IPS-18a (cell line): ENCODE results near the gene RAI1.

Experiments
- H3K27ac ChIP-seq: one replicate; pipeline ENCODE4 v1.5.1; 2013; ENCODE audit warnings: low read length
- H3K27me3 ChIP-seq: one replicate; pipeline ENCODE4 v1.6.1; 2013; ENCODE audit warnings: mild to moderate bottlenecking, low read length; ENCODE audit not compliant: control insufficient read depth, insufficient read depth
- H3K36me3 ChIP-seq: one replicate; pipeline ENCODE4 v1.6.1; 2013; ENCODE audit warnings: low read depth, low read length; ENCODE audit not compliant: control insufficient read depth
- H3K4me1 ChIP-seq: one replicate; pipeline ENCODE4 v1.6.1; 2013; ENCODE audit warnings: low read depth, low read length; ENCODE audit not compliant: control insufficient read depth
- H3K4me3 ChIP-seq: one replicate; pipeline ENCODE4 v1.5.1; 2013; ENCODE audit warnings: low read length
- H3K9ac ChIP-seq: one replicate; pipeline ENCODE4 v1.6.1; 2013; ENCODE audit warnings: mild to moderate bottlenecking, low read length, moderate library complexity
- H3K9me3 ChIP-seq: one replicate; pipeline ENCODE4 v1.6.1; 2013; ENCODE audit warnings: low read depth, low read length; ENCODE audit not compliant: control insufficient read depth

RAI1 gene

GRCh38 chr17:17744116-17744515, 62.9 kb downstream of the RAI1 start:
- H3K9me3 ChIP-seq, result no peaks in the 10 kb centered on the region

DNA sequence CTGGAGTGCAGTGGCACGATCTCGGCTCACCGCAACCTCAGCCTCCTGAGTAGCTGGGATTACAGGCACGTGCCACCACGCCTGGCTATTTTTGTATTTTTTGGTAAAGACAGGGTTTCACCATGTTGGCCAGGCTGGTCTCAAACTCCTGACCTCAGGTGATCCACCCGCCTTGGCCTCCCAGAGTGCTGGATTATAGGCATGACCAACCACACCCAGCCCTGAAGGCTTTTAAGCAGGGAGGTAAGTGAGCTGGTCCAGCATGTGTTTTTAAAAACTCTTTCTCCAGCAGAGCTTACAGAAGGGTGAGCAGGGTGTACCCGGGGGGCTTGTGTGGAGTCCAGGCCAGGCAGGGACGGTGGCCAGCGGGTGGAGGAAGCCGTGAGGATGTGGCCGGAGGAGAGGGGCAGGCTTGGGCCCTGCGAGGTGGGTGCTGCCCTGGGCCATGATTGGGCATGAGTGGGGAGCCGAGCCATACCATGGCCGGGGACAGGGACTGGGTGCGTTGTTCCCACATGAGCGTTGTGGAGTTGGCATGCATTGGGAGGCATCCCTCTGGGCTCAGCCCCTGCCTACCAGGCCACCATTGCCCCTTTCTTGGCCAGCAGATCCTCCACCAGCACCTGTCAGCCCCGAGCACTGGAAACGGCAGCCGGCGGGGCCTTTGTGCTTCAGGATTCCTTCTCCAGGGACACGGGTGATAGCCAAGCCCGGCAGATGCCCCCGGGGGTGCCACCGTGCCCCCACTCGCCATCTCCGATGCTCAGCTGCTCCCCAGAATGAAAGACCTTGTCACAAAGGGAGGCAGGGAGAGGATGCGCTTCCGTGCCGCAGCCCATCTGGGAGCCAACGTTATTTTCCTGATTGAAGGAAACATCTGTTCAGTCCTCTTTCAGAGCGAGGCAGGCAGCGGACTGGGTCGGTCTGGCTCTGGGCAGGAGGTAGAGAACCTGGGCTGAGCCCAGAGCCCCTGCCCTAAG, 64.5 kb downstream of the RAI1 start:
- H3K27ac ChIP-seq, result no peak overlapping the region
- no peaks in the 10 kb centered on the region for H3K36me3 ChIP-seq
- no peak overlapping the region for H3K9ac ChIP-seq
- H3K4me1 ChIP-seq, result peaks cover 23% of the 10 kb centered on the region
- H3K27me3 ChIP-seq, result peaks cover 11% of the 10 kb centered on the region
- no peak overlapping the region for H3K4me3 ChIP-seq
- H3K9me3 ChIP-seq, result no peaks in the 10 kb centered on the region

More at GRCh38 chr17:17744116-17744515, 62.9 kb downstream of the RAI1 start:
- Histone ChIP-seq H3K36me3 (no peaks in the 10 kb centered on the region), H3K4me3 (no peak overlapping the region), H3K27me3 (peaks cover 15% of the 10 kb centered on the region), H3K27ac (no peak overlapping the region), H3K4me1 (peaks cover 15% of the 10 kb centered on the region), H3K9ac (no peak overlapping the region)

GRCh38 chr17:17748179-17748578, 66.9 kb downstream of the RAI1 start:
- no peak overlapping the region for H3K9ac ChIP-seq

GRCh38 chr17:17748604-17749003, 67.3 kb downstream of the RAI1 start:
- Histone ChIP-seq H3K9ac (no peak overlapping the region), H3K4me1 (peaks cover 23% of the 10 kb centered on the region), H3K27me3 (no peaks in the 10 kb centered on the region), H3K36me3 (no peaks in the 10 kb centered on the region), H3K4me3 (no peak overlapping the region), H3K9me3 (no peaks in the 10 kb centered on the region), H3K27ac (no peak overlapping the region)

More at GRCh38 chr17:17748179-17748578, 66.9 kb downstream of the RAI1 start:
- Histone ChIP-seq H3K4me1 (peaks cover 19% of the 10 kb centered on the region), H3K9me3 (no peaks in the 10 kb centered on the region), H3K27me3 (no peaks in the 10 kb centered on the region), H3K36me3 (no peaks in the 10 kb centered on the region), H3K27ac (no peak overlapping the region), H3K4me3 (no peak overlapping the region)

DNA sequence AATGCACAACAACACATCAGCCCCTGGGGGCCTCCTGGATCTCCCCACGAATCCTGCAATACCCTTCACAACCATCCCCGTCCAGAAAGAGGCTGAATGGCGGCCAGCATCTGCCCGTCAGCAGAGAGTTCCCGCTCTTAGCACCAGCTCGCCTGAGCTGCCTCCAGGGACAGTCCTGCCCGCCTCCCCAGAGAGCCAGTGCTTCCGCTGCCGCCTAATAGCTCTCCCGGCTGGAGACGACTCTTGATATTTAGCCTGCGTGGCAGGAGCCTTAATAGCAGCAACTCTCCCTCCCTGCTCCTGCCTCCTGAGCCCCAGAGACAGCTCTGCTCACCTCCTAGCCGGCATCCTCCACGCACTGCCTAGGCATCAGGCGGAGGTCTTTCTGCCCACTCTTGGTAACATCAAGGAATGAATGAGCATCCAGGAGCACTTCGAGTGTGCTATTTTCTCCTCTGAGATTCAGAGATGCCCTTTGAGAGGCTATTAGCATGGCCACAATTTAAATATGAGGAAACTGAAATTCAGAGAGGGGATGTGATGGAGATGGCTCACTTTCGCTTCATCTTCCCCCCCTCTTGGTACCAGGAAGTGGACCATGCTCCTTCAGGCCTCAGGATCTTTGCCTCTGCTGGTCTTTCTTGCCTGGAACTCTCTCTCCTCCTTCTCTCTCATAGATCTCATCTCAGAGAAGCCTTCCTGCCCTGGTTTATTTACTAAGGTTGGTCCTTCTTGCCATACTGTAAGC, 67.9 kb downstream of the RAI1 start:
- Histone ChIP-seq H3K9me3 (no peaks in the 10 kb centered on the region), H3K36me3 (no peaks in the 10 kb centered on the region), H3K4me3 (no peak overlapping the region), H3K4me1 (peaks cover 24% of the 10 kb centered on the region), H3K27me3 (no peaks in the 10 kb centered on the region), H3K9ac (no peak overlapping the region), H3K27ac (no peak overlapping the region)

DNA sequence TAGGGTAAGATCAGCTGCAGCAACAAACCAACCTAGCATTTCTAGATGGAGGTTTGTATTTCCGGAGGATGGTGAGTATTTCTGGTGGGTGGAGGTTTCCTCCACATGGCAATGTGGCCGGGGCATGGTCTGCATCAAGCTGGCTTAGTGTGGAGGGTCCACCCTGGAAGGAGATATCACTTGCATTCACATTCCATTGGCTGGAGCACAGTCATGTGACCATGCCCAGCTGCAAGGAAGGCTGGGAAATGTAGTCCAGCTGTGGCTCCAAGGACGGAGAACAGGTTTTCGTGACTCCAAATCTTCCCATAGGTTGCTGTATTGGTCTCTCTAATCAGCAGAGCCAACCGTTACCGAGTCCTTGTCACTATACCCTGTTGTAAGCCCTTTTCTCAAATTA, 68.7 kb downstream of the RAI1 start:
- no peak overlapping the region for H3K27ac ChIP-seq
- H3K9me3 ChIP-seq, result no peaks in the 10 kb centered on the region
- H3K36me3 ChIP-seq, result no peaks in the 10 kb centered on the region
- H3K4me1 ChIP-seq, result peaks cover 24% of the 10 kb centered on the region
- no peaks in the 10 kb centered on the region for H3K27me3 ChIP-seq
- no peak overlapping the region for H3K4me3 ChIP-seq
- H3K9ac ChIP-seq, result no peak overlapping the region

DNA sequence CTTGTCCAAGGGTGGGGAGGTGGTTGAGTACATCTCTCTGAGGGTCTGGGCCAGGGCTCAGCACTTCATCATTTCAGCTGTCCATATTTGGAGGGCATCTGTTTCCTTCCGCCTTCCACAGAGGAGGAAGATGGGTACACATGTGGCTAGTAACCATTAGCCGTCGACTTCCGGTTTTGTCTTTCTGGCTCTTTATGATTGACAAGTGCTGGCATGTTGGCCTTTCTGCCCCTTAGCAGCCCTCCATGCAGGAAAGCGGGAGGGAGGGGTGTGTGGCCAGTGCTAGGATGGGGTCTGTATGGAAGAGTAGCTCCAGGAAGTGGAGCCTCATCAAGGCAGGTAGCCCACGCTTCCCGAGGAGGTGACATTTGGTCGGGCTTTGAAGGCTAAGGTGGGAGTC, 69.6 kb downstream of the RAI1 start:
- Histone ChIP-seq H3K4me1 (peaks cover 24% of the 10 kb centered on the region), H3K27me3 (no peaks in the 10 kb centered on the region), H3K36me3 (no peaks in the 10 kb centered on the region), H3K9ac (no peak overlapping the region), H3K9me3 (no peaks in the 10 kb centered on the region), H3K4me3 (no peak overlapping the region), H3K27ac (no peak overlapping the region)

GRCh38 chr17:17751489-17752088, 70.3 kb downstream of the RAI1 start:
- no peak overlapping the region for H3K4me3 ChIP-seq
- no peak overlapping the region for H3K9ac ChIP-seq
- no peaks in the 10 kb centered on the region for H3K27me3 ChIP-seq
- peaks cover 24% of the 10 kb centered on the region for H3K4me1 ChIP-seq
- no peaks in the 10 kb centered on the region for H3K36me3 ChIP-seq
- no peaks in the 10 kb centered on the region for H3K9me3 ChIP-seq
- no peak overlapping the region for H3K27ac ChIP-seq

DNA sequence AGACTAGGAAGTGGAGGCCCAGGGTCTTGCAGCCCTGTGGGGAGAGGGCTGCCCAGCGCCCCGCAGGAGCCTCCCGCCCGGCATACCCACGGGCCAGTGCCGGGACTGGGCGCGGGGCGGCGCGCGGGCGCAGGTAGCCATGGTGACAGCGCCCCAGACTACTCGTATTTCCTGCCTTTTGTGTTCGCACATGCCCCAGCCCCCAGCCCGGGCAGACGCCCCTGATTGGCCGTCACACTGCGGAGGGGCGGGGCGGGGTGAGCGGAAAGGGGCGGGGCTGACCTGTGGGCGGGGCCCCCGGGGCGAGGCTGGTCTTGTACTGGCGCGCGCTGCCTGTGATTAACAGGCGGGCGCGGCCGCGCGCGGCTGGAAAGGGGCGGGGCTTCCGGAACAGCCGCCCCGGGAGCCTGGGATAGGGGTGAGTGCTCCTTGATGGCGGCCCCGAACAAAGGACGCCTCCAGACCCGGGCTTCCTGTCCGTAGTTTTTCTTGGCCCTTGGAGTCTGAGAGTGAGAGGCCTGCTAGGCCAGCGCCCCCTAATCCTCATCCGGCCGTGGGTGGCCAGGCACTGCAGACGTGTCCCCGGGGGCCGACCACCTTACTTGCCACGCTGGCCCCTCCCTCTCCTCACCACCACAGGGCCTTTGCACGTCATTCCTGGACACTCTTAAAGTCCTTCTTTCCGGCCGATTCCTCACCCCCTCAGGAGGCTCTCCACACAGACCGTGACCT, 71.0 kb downstream of the RAI1 start:
- Histone ChIP-seq H3K27me3 (no peaks in the 10 kb centered on the region), H3K4me1 (peaks cover 24% of the 10 kb centered on the region), H3K36me3 (no peaks in the 10 kb centered on the region), H3K27ac (peak overlapping the region; percentile 15), H3K9ac (peak overlapping the region; percentile 24), H3K9me3 (no peaks in the 10 kb centered on the region), H3K4me3 (no peak overlapping the region)

DNA sequence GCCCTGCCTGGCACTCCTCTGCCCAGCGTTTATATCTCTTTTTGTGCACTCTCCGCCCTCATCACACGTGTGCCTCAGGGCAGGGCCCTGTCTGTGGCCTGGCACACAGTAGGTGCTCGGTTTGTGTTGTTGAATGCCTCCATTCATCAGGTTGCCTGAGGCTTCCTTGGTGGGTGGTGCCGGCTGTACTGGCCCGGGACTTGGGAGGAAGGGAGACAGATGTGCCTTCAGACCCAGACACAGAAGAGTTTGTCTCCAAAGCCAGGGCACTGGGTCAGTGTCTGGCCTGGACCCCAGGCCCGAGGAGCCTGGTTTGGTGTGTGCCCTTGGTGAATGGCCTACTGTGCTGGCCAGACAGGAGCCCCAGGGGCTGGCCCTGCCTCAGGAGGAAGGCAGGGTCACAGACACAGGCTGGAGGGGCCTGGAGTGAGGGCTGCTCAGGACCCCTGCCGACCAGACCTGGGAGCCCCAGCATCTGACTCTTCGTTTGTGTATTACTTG, 71.6 kb downstream of the RAI1 start:
- Histone ChIP-seq H3K4me1 (peaks cover 24% of the 10 kb centered on the region), H3K27me3 (no peaks in the 10 kb centered on the region), H3K36me3 (no peaks in the 10 kb centered on the region), H3K4me3 (no peak overlapping the region), H3K9me3 (no peaks in the 10 kb centered on the region), H3K9ac (peak overlapping the region; percentile 24), H3K27ac (peak overlapping the region; percentile 15)
